Adipocyte (in vitro differentiated cells): ENCODE results near the gene TBC1D5.

Experiments used
- DNase-seq: peaks from one replicate; pipeline ENCODE4 v3.0.0-alpha.2; 2015; ENCODE audit warnings: low read depth
- H3K27me3 ChIP-seq: replicated peaks from 2 replicates; pipeline ENCODE4 v1.7.0; 2013; ENCODE audit warnings: mild to moderate bottlenecking, low read length, moderate library complexity; ENCODE audit not compliant: control insufficient read depth, insufficient read depth
- H3K36me3 ChIP-seq: 2 replicates; pipeline ENCODE4 v1.7.0; 2013; ENCODE audit warnings: low read length, mild to moderate bottlenecking, moderate library complexity; ENCODE audit not compliant: control insufficient read depth, insufficient read depth, severe bottlenecking
- H3K4me1 ChIP-seq: 2 replicates; pipeline ENCODE4 v1.7.0; 2013; ENCODE audit warnings: mild to moderate bottlenecking, low read length, moderate library complexity; ENCODE audit not compliant: control insufficient read depth, insufficient read depth
- H3K4me3 ChIP-seq: 2 replicates; pipeline ENCODE4 v1.7.0; 2013; ENCODE audit warnings: mild to moderate bottlenecking, low read length, moderate library complexity
- H3K9ac ChIP-seq: 2 replicates; pipeline ENCODE4 v1.7.0; 2013; ENCODE audit warnings: mild to moderate bottlenecking, low read length, moderate library complexity
- H3K9me3 ChIP-seq: 2 replicates; pipeline ENCODE4 v1.7.0; 2013; ENCODE audit warnings: mild to moderate bottlenecking, low read length, moderate library complexity; ENCODE audit not compliant: control insufficient read depth

TBC1D5 gene

GRCh38 chr3:17469954-17470353 is 272.5 kb downstream of the TBC1D5 start:
- no peaks in the 10 kb centered on the region for H3K27me3 ChIP-seq
- no peaks in the 10 kb centered on the region for H3K9me3 ChIP-seq
- DNase-seq: no peak
- no peak overlapping the region for H3K4me3 ChIP-seq
- peaks cover 10% of the 10 kb centered on the region for H3K4me1 ChIP-seq
- H3K9ac ChIP-seq: no peak overlapping the region
- H3K36me3 ChIP-seq: no peaks in the 10 kb centered on the region

- DNase-seq: peak; percentile 10
- Histone ChIP-seq H3K36me3 (no peaks in the 10 kb centered on the region), H3K27me3 (no peaks in the 10 kb centered on the region), H3K9ac (no peak overlapping the region), H3K4me3 (no peak overlapping the region), H3K9me3 (no peaks in the 10 kb centered on the region), H3K4me1 (peaks cover 10% of the 10 kb centered on the region)
Measured at GRCh38 chr3:17469520-17469919, 272.9 kb downstream of the TBC1D5 start.

- Histone ChIP-seq H3K4me3 (no peak overlapping the region), H3K4me1 (peaks cover 10% of the 10 kb centered on the region), H3K36me3 (no peaks in the 10 kb centered on the region), H3K27me3 (no peaks in the 10 kb centered on the region), H3K9ac (no peak overlapping the region), H3K9me3 (no peaks in the 10 kb centered on the region)
- DNase-seq: no peak
Measured at GRCh38 chr3:17466028-17466427, 276.4 kb downstream of the TBC1D5 start.

- no peak for DNase-seq
- no peak overlapping the region for H3K4me3 ChIP-seq
- H3K36me3 ChIP-seq: no peaks in the 10 kb centered on the region
Measured at GRCh38 chr3:17459470-17459993, 282.9 kb downstream of the TBC1D5 start.

GRCh38 chr3:17456650-17457049 is 285.8 kb downstream of the TBC1D5 start:
- DNase-seq: no peak
- Histone ChIP-seq H3K9me3 (peaks cover 3% of the 10 kb centered on the region), H3K27me3 (no peaks in the 10 kb centered on the region), H3K9ac (no peak overlapping the region), H3K4me3 (no peak overlapping the region), H3K4me1 (peaks cover 12% of the 10 kb centered on the region), H3K36me3 (no peaks in the 10 kb centered on the region)

More at GRCh38 chr3:17459470-17459993, 282.9 kb downstream of the TBC1D5 start:
- H3K27me3 ChIP-seq: no peaks in the 10 kb centered on the region
- no peaks in the 10 kb centered on the region for H3K9me3 ChIP-seq
- H3K4me1 ChIP-seq: peaks cover 12% of the 10 kb centered on the region
- H3K9ac ChIP-seq: no peak overlapping the region

GRCh38 chr3:17456046-17456445 is 286.4 kb downstream of the TBC1D5 start:
- Histone ChIP-seq H3K9ac (no peak overlapping the region), H3K36me3 (no peaks in the 10 kb centered on the region), H3K9me3 (peaks cover 3% of the 10 kb centered on the region), H3K4me3 (no peak overlapping the region), H3K4me1 (peaks cover 12% of the 10 kb centered on the region), H3K27me3 (no peaks in the 10 kb centered on the region)
- no peak for DNase-seq

GRCh38 chr3:17444865-17445264 is 297.6 kb downstream of the TBC1D5 start:
- Histone ChIP-seq H3K27me3 (no peaks in the 10 kb centered on the region), H3K9ac (no peak overlapping the region), H3K4me1 (no peaks in the 10 kb centered on the region), H3K4me3 (no peak overlapping the region), H3K9me3 (no peaks in the 10 kb centered on the region), H3K36me3 (no peaks in the 10 kb centered on the region)
- no peak for DNase-seq

GRCh38 chr3:17443142-17443541 is 299.3 kb downstream of the TBC1D5 start:
- Histone ChIP-seq H3K4me3 (no peak overlapping the region), H3K27me3 (no peaks in the 10 kb centered on the region), H3K9ac (no peak overlapping the region), H3K9me3 (no peaks in the 10 kb centered on the region), H3K36me3 (no peaks in the 10 kb centered on the region), H3K4me1 (no peaks in the 10 kb centered on the region)
- DNase-seq: no peak

GRCh38 chr3:17442332-17443049 is 299.9 kb downstream of the TBC1D5 start:
- no peak overlapping the region for H3K4me3 ChIP-seq
- no peaks in the 10 kb centered on the region for H3K4me1 ChIP-seq
- DNase-seq: no peak
- H3K36me3 ChIP-seq: no peaks in the 10 kb centered on the region
- no peak overlapping the region for H3K9ac ChIP-seq
- no peaks in the 10 kb centered on the region for H3K9me3 ChIP-seq
- H3K27me3 ChIP-seq: no peaks in the 10 kb centered on the region

GRCh38 chr3:17433876-17434275 is 308.6 kb downstream of the TBC1D5 start:
- no peaks in the 10 kb centered on the region for H3K27me3 ChIP-seq

GRCh38 chr3:17432236-17432635 is 310.2 kb downstream of the TBC1D5 start:
- peaks cover 3% of the 10 kb centered on the region for H3K9me3 ChIP-seq
- H3K4me1 ChIP-seq: peaks cover 15% of the 10 kb centered on the region
- no peaks in the 10 kb centered on the region for H3K27me3 ChIP-seq
- no peak overlapping the region for H3K4me3 ChIP-seq
- H3K9ac ChIP-seq: peak overlapping the region; percentile 48
- H3K36me3 ChIP-seq: no peaks in the 10 kb centered on the region
- DNase-seq: peak; percentile 32

More at GRCh38 chr3:17433876-17434275, 308.6 kb downstream of the TBC1D5 start:
- no peak for DNase-seq
- Histone ChIP-seq H3K4me1 (peaks cover 15% of the 10 kb centered on the region), H3K4me3 (no peak overlapping the region), H3K36me3 (no peaks in the 10 kb centered on the region), H3K9me3 (peaks cover 3% of the 10 kb centered on the region), H3K9ac (no peak overlapping the region)
